A549 (cell line): ENCODE results near the gene ENOX2. TPM values are rescaled to one million over a fixed set of nuclear protein-coding genes. Genes with fewer than 3 reads are reported as not detected.

ENCODE experiments used
- ATAC-seq, 2 experiments: fragments of 200-7000 bp in 1 of 2; fragments of >200 bp in 1 of 2; cut with Nextera tagmentation in 1 of 2; cut with Tn5 transposase in 1 of 2; 3 replicates each; pipeline versions ENCODE4 v1.8.0 to v1.9.1; 2018 to 2020; ENCODE audit warnings: mild to moderate bottlenecking in 1 of 2, moderate library complexity in 1 of 2
- CTCF ChIA-PET: fragments of 300-600 bp; sonication (Branson Sonifier 250); formaldehyde crosslinking; extraction: SDS; loops from one replicate; lab custom pipeline; 2021; ENCODE audit warnings: antibody characterized with exemption, inconsistent platforms; lab: Yijun Ruan, JAX
- POLR2A ChIA-PET: fragments of 350-600 bp; formaldehyde crosslinking; extraction: SDS; loops from one replicate; lab custom pipeline; 2021; ENCODE audit warnings: antibody characterized with exemption, inconsistent platforms; lab: Yijun Ruan, JAX
- DNase-seq, 2 experiments: peaks; one replicate each; pipeline versions ENCODE4 v3.0.0 to v3.0.0-alpha.2; 2011 to 2016; ENCODE audit warnings: low read depth in 1 of 2, low spot score in 1 of 2
- FAIRE-seq: peaks from 2 replicates; lab custom pipeline; 2011; peaks lifted over from hg19 to GRCh38; lab: Jason Lieb, UNC
- H3K27ac ChIP-seq, 2 experiments: fragments of >200 bp; sonication (Bioruptor Twin); formaldehyde crosslinking; 3 replicates each; pipeline ENCODE4 v1.5.1; 2016 to 2017
- H3K4me1 ChIP-seq: fragments of >200 bp; sonication (Bioruptor Twin); formaldehyde crosslinking; 3 replicates; pipeline ENCODE4 v1.6.1; 2016
- H3K4me2 ChIP-seq: fragments of >200 bp; sonication (Bioruptor Twin); formaldehyde crosslinking; 3 replicates; pipeline ENCODE4 v1.6.1; 2016
- H3K4me3 ChIP-seq: fragments of >200 bp; sonication (Bioruptor Twin); formaldehyde crosslinking; 3 replicates; pipeline ENCODE4 v1.5.1; 2016
- H3K9me3 ChIP-seq: fragments of >200 bp; sonication (Bioruptor Twin); formaldehyde crosslinking; 3 replicates; pipeline ENCODE4 v1.6.1; 2016
- BCL3 ChIP-seq: fragments of >200 bp; sonication (Bioruptor Twin); formaldehyde crosslinking; IDR thresholded peaks from 3 replicates; pipeline ENCODE4 v1.6.1; 2016
- FOSB ChIP-seq: fragments of 250-450 bp; sonication (Bioruptor Pico); IDR thresholded peaks from 2 replicates; pipeline ENCODE4 v1.5.0; 2020; ENCODE audit warnings: mild to moderate bottlenecking, moderate library complexity
- FOXS1 ChIP-seq: fragments of 250-450 bp; sonication (Bioruptor Pico); IDR thresholded peaks from 2 replicates; pipeline ENCODE4 v1.5.0; 2020; ENCODE audit warnings: mild to moderate bottlenecking, moderate library complexity
- HDAC2 ChIP-seq: fragments of 200-600 bp; sonication (generic); IDR thresholded peaks from 2 replicates; pipeline ENCODE4 v1.6.1; 2016
- HMGXB4 ChIP-seq: fragments of 250-450 bp; sonication (Bioruptor Pico); IDR thresholded peaks from 2 replicates; pipeline ENCODE4 v1.5.0; 2021; ENCODE audit warnings: mild to moderate bottlenecking, moderate library complexity, borderline replicate concordance
- HOXA7 ChIP-seq: fragments of 250-450 bp; sonication (Bioruptor Pico); IDR thresholded peaks from 2 replicates; pipeline ENCODE4 v1.5.0; 2020; ENCODE audit warnings: mild to moderate bottlenecking, moderate library complexity
- MAZ ChIP-seq: fragments of 150-350 bp; IDR thresholded peaks from 2 replicates; pipeline ENCODE4 v1.6.1; 2014; ENCODE audit warnings: antibody characterized with exemption, low read depth, low read length, borderline replicate concordance
- PBX3 ChIP-seq: IDR thresholded peaks from 2 replicates; pipeline ENCODE4 v1.6.1; 2012
- RARB ChIP-seq: fragments of 250-450 bp; sonication (Bioruptor Pico); IDR thresholded peaks from 2 replicates; pipeline ENCODE4 v1.8.0; 2021; ENCODE audit warnings: mild to moderate bottlenecking, moderate library complexity
- RCOR1 ChIP-seq: fragments of 150-350 bp; IDR thresholded peaks from 2 replicates; pipeline ENCODE4 v1.6.1; 2014; ENCODE audit warnings: antibody characterized with exemption, low read length, low read depth
- RNF2 ChIP-seq: fragments of 200-600 bp; sonication (generic); IDR thresholded peaks from 2 replicates; pipeline ENCODE4 v1.6.1; 2016; ENCODE audit warnings: low read depth, mild to moderate bottlenecking, antibody characterized with exemption, moderate library complexity, borderline replicate concordance
- USF2 ChIP-seq: fragments of 450-650 bp; IDR thresholded peaks from 2 replicates; pipeline ENCODE4 v1.6.1; 2014; ENCODE audit warnings: antibody characterized with exemption
- ZC3H11A ChIP-seq: fragments of 450-650 bp; IDR thresholded peaks from 2 replicates; pipeline ENCODE4 v1.6.1; 2014; ENCODE audit warnings: antibody characterized with exemption, mild to moderate bottlenecking
- ZFP36 ChIP-seq: fragments of 450-650 bp; IDR thresholded peaks from 2 replicates; pipeline ENCODE4 v1.6.1; 2014; ENCODE audit warnings: borderline replicate concordance; ENCODE audit not compliant: partially characterized antibody
- WGBS: methylation state at CpG from one replicate; pipeline ENCODE4 v1.1.6; 2017; ENCODE audit errors: missing lambda C conversion rate; 5-methylcytosine and 5-hydroxymethylcytosine counted together
- polyA plus RNA-seq, 4 experiments: library from polyadenylated mRNA; depleted of rRNA in 3 of 4; stranded (reverse); fragments of >200 nt; fragmentation: RNase III in 1 of 4; extraction: RNeasy Plus Mini Kit Qiagen cat#74134 plus additional on column Dnase treatment in 1 of 4; gene quantifications; 2 replicates in 3 of 4; 3 replicates in 1 of 4; pipeline ENCODE4 v1.2.3, GENCODE V29; 2011 to 2017

ENOX2 gene
- polyA plus RNA-seq, 2 of the 4 experiments (the other 2 are of a cell fraction), result 10.3 to 35.5 TPM

GRCh38 chrX:130829526-130830515 lies 73.2 kb downstream of the ENOX2 start:
- ATAC-seq, result no peak
- POLR2A ChIA-PET, result no interaction called here
- CTCF ChIA-PET, result interaction anchor here (1.5 kb wide), 1 partner anchor 101 kb away, joined by 3 read pairs; no protein-coding TSS in a partner anchor
- no peak for TF ChIP-seq RARB (CRISPR knock-in tag)
- no peak for TF ChIP-seq HMGXB4 (CRISPR knock-in tag)
- TF ChIP-seq FOSB (CRISPR knock-in tag), result no peak
- no peak for TF ChIP-seq RCOR1
- TF ChIP-seq RNF2, result no peak
- no peak for TF ChIP-seq BCL3
- TF ChIP-seq ZC3H11A, result no peak
- no peak for TF ChIP-seq HDAC2
- no peak for TF ChIP-seq FOXS1 (CRISPR knock-in tag)
- no peak for TF ChIP-seq ZFP36
- TF ChIP-seq MAZ, result no peak
- 85% methylated on average over 2 of the region's 2 CpGs for WGBS
- H3K27ac ChIP-seq, result no peak overlapping the region
- no peak overlapping the region for H3K4me2 ChIP-seq
- DNase-seq, result no peak
- H3K4me3 ChIP-seq, result no peak overlapping the region
- FAIRE-seq, result peak; percentile 7
- H3K4me1 ChIP-seq, result no peaks in the 10 kb centered on the region
- H3K9me3 ChIP-seq, result no peaks in the 10 kb centered on the region

GRCh38 chrX:130828641-130829040 lies 74.4 kb downstream of the ENOX2 start:
- CTCF ChIA-PET, result interaction anchor here (1.5 kb wide), 1 partner anchor 100 kb away, joined by 3 read pairs; no protein-coding TSS in a partner anchor
- no peak for ATAC-seq
- Histone ChIP-seq H3K4me3 (no peak overlapping the region), H3K27ac (no peak overlapping the region), H3K4me2 (no peak overlapping the region), H3K4me1 (no peaks in the 10 kb centered on the region), H3K9me3 (no peaks in the 10 kb centered on the region)
- no peak for DNase-seq
- FAIRE-seq, result no peak
- WGBS, result 78% methylated on average over 3 of the region's 3 CpGs
- no peak for TF ChIP-seq HDAC2
- POLR2A ChIA-PET, result no interaction called here

GRCh38 chrX:130827648-130828047 lies 75.4 kb downstream of the ENOX2 start:
- 63% methylated on average over 2 of the region's 2 CpGs for WGBS
- no peak for TF ChIP-seq HOXA7
- TF ChIP-seq PBX3, result no peak
- no peak for TF ChIP-seq USF2
- TF ChIP-seq, all 56 proteins: peak for 0
- Histone ChIP-seq H3K9me3 (no peaks in the 10 kb centered on the region), H3K4me1 (no peaks in the 10 kb centered on the region), H3K4me2 (no peak overlapping the region), H3K27ac (no peak overlapping the region), H3K4me3 (no peak overlapping the region)
- ATAC-seq, result no peak
- no peak for DNase-seq
- POLR2A ChIA-PET, result no interaction called here
- CTCF ChIA-PET, result no interaction called here
- FAIRE-seq, result peak; percentile 63
